Stimulated activated CD4-positive, alpha-beta T cell treated with anti-CD3 and anti-CD28 coated beads, Interleukin-15, amount 100 ng/mL, for 24 hours (primary cell): ENCODE results near the gene OGN.

Experiments
- DNase-seq: peaks from one replicate; pipeline ENCODE4 v3.0.0-alpha.2; 2020

Gene OGN

DNA sequence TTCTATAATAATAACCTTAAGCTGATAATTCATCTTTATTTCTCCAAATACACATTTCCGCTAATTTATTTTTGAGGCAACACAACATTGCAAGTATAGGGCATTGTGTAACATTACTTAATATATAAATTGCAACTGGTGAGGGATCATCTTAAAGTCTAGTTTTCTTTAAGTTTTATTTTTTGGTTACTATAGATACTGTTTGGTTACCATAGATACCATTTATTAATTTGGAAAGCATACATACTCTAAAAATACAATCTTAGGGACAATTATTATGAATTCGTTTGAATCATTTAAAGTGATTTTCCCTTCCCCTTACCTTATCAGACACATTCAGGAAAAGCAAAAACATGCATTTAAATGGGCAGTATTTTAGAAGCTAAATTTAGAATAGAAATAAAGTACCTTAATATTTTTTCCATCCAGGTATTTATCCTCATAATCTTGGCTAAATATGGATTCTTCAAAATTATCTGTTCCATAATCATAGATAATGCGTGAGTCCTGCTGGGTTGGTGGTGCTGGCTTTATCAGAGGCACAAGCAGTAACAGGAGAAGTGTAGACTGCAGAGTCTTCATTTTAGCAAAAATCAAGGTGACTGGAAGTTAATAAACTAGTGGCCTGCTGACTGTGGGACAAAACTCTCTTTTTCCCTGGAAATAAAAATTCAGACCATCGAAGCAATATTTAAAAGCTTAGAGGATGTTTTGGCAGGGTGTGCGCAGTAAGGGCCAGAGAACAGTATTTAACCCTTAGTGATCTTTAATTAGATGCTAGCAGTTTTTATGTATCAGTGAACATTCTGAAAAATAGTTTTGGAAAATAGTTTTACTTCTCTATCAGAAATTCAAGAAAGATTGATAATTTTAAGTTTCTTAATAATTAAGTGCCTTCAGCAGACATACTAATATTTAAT, 1.3 kb downstream of the OGN start:
- DNase-seq = no peak

DNA sequence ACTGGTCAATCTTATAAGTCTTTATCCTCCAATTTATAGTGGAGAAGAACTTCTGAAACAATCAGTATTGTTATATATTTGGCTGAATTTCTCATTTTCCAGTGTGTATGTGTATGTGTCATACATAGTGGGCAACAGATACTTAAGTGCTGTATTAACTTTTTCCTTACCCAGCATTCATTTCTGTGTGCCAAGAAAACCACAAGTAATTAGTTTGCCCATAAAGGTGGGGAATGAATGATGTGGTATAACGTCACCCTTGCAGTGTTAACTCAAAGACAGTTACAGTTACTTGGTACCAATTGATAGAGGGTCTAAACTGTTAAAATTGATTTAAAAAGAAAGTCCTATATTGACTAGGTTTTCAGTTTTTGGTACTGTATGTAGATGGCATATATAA, 2.0 kb downstream of the OGN start:
- DNase-seq = no peak

DNA sequence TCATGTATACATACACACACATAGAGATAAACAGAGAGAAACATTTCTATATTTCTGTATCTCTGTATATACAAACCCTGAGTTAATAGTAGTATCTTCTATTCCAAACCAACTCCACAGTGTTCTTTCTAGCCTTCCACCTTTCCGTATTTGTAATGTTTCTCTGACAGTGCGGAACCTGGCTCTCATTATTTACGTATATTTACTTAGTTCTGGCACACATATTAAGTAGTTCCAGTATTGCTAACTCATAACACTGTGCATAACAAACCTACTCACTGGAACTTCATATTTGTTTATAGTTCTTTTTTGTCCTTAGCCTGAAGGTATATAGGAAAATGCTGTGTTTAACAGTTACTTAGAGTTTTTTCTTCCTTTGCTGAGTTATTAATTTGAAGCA, 6.5 kb downstream of the OGN start:
- no peak for DNase-seq

DNA sequence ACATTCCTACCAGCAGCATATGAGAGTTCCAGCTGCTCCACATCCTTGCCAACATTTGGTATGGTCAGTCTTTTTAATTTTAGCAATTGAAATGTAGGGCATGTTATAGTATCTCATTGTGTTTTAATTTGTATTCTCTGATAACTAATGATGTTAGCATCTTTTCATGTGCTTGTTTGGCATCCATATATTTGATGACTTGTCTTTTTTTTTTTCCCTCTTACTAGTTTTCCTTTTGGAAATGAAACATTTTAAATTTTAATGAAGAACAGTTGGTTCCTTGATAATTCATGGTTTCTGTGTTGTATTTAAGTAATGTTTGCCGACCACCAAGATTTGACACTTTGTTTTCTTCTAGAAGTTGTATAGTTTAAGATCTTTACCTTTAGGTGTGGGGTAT, 8.8 kb downstream of the OGN start:
- DNase-seq = no peak

DNA sequence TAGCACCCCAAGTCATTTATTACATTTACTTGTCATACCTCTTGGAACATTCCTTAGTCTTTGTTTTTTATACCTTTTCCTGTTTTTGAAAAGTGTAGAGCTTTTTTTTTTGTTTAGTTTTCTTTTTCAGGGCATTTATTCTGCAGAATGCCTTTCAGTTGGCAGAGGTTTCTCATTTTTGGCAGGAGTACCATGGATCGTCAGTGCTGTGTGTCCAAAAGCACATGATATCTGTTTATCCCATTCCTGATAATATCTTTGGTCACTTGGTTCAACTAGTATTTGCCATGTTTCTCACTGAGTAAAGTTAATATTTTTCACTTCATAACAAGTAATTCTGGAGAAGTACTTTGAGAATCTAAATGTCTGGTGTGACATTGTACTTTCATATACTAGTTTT, 10.7 kb downstream of the OGN start:
- DNase-seq = no peak

DNA sequence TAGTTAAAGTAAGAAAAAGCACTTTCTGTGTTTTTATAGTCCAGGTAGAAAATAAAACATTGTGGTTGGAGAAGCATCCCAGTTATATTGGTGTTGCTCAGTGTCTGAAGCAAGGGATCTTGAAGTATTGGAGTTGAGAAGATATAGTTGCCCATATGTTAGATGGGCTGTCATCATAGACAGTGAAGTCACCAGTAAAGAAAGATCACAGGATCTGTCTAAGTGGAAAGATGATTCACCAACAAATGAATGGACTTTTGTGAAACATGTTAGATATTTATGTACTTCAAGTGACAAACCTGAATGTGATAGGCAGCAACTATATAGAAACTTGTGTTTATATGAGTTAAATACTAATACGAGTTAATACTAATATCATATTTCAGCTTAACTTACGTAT, 11.7 kb downstream of the OGN start:
- no peak for DNase-seq

DNA sequence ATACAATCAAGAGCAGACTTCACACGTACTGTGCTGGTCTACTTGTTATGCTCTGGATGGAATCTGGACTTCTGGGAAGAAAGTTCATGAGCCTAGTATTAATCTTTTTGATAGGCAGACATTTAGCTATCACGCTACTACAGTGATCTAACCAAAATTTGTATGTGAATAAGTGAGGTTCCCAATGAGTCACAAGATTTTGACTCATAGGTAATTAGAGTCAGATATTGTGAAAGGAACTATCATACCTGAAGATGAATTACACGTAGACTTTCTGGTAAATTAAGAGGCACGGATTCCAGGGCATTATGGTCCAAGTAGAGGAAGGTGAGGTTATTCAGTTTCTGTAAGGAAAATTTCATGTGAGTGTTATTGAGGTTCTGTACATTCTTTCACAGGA, 18.4 kb downstream of the OGN start:
- DNase-seq = no peak

DNA sequence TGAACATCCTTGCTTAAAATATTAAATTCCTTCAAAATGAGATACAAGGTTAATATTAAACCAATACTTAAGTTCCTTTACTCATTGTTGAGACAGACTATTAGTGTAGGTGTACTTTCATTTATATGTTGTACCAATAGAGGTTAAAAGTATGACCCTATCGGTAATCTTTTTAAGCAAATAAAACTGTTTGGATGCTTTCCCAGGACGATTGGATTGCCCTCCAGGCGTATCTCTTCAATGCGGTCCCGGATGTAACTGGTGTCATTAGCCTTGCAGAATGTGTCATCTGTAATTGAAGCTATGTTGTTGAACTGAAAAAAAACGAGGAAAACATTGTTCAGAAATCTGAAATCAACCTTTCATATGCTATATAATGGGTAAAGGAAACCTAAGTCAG, 18.9 kb downstream of the OGN start:
- no peak for DNase-seq

DNA sequence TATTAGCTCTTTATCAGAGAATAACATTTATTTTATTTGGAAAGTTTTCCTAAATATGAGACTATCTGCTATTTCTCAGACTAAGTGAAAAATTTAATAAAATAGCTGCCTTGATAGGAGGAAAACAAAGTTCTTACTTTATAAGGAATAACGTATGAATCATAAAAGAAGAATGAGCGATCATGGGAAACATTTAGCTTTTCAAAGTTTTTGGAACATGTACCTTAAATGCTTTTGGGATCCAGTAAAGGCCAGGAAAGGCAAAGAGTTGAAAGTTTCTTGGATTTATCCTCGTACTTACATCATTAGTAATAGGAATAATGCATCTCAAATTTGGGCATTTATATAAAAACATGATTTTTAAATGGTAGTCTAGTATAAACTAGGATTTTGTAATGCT, 19.4 kb downstream of the OGN start:
- no peak for DNase-seq

DNA sequence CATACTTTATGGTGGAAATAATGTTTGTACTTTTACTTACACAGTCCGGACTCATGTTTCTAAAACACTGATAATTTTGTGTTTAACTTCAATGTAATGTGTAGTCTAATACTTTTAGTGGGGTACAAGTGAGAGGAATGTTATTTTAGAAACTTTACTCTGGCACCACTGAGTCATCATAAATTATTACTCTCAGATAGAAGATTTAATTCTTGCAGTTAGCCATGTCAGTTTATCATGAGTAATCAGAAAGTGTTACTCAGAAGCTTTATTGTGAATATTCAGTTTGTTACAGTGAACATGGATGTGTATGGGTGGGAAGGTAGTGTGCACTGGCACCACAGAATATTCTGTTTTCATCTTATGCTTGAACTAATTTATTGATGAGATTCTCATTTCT, 20.0 kb downstream of the OGN start:
- no peak for DNase-seq

DNA sequence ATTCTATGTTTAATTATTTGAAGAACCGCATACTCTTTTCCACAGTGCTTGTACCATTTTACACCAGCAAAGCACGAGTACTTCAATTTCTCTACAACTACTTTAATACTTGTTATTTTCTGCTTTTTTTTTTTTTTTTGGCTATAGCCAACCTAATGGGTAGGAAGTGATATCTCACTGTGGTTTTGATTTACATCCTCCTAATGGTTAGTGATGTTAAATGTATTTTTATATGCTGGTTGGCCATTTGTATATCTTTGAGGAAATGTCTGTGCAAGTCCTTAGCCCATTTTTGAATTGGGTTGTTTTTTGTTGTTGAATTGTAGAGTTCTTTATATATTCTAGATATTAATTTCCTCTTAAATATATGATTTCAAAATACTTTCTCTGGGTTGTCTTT, 22.6 kb downstream of the OGN start:
- no peak for DNase-seq

DNA sequence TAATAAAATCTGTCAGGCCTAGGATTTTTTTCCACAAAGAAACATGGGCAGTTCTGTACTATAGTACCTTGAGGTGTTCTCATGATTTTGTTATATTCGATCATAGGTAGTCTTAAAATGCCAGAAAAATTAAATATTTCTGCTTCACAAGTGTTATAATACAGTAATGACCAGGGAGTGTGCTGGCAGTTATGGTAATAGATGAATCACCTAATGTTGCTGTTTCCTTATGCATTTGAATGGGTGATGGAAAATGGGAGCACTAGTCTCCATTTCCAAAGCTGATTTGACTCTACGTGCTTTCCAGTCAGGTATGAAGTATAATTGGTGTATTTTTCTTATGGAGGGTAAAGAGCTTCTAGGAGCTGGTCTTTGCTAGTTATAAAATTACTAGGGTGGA, 23.8 kb downstream of the OGN start:
- DNase-seq = no peak

DNA sequence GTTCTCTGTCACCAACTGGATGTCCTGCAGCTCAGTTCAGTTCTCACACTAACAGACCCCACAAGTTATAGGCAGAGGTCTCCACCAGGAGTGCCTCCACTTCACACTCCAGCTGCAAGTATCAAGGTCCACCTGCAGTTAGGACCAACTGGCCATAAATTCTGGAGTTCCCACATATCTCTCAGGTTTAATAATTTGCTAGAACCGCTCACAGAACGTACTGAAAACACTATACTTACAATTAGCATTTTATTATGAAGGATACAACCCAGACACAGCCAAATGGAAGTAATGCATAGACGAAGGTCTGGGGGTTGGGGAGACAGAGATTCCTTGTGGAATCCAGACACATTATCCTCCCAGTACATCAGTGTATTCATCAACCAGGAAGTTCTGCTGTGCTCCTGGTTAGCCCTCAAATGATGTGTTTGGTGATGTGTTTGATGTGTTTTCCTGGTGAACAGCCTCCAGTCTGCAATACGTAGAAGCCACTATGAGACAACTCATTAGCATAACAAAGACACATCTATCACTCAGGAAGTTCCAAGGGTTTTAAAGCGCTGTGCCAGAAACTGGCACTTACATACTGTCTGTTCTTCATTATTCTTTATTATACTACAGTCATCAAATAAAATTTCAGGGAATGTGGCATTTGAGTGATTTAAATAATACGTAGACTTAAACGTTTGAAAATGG, 25.4 kb downstream of the OGN start:
- DNase-seq = no peak

DNA sequence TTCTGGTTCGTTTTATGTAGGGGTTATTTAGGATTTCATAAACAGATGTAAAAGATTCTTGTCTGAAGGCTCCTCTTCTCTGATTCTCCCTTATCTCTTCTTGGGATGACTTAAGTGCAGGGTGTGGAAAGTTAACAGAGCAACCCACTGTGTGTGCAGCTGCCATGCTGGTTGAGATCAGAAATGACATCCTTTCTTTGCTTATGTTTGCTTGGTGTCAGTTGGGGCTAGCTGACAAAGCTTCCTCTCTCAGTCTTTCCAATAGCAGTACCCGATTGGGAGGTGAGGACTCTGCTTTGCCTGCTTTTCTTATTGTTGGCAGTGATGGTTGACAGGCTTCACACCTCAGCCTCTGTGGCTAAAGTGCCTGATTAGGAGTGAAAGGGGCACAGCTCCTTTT, 26.5 kb downstream of the OGN start:
- no peak for DNase-seq

DNA sequence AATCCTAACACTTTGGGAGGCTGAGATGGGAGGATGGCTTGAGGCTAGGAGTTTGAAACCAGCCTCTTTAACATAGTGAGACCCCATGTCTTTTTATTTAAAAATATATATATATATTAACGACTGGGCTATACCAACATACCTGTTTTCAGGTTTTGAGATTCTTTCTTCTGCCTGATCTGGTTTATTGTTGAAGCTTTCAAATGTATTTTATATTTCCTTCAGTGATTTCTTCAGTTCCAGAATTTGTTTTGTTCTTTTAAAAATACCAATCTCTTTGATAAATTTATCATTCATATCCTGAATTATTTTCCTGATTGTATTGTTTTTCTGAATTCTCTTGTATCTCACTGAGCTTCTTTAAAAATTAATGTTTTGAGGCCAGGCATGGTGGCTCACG, 31.2 kb downstream of the OGN start:
- no peak for DNase-seq

DNA sequence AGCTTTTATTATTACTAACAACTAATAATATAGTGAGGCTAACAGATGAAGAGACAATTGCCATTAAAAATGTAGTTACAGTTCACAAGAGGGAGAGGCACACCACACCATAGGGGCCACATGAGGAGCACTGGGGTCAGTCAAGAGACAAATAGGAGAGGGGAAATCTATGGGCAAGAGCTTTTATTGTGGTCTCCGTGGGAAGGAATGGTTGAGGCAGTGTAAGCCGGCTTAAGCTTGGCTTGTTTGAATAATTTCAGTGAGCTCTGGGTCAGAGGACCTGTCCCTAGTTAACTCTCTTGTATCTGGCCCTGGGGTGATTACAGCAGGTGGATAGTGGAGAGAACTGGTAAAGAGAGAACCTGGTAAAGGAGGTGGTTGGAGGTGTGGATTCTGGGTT, 35.3 kb downstream of the OGN start:
- DNase-seq = no peak

DNA sequence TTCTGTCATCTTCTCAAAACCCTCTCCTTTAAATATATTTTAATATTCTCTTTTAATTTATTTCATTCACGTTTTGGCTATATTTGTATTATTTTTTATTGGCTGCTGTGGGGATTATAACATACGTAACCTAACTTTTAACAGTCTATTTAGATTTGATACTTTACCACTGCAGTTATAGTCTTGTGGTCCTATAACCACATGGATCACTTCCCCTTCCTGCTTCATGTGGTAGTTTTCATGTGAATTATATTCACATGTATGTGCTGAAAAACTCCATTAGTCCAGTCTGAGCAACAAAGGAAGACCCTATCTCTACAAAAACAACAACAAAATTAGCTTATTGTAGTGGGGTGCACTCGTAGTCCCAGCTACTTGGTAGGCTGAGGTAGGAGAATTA, 44.3 kb downstream of the OGN start:
- DNase-seq = no peak

DNA sequence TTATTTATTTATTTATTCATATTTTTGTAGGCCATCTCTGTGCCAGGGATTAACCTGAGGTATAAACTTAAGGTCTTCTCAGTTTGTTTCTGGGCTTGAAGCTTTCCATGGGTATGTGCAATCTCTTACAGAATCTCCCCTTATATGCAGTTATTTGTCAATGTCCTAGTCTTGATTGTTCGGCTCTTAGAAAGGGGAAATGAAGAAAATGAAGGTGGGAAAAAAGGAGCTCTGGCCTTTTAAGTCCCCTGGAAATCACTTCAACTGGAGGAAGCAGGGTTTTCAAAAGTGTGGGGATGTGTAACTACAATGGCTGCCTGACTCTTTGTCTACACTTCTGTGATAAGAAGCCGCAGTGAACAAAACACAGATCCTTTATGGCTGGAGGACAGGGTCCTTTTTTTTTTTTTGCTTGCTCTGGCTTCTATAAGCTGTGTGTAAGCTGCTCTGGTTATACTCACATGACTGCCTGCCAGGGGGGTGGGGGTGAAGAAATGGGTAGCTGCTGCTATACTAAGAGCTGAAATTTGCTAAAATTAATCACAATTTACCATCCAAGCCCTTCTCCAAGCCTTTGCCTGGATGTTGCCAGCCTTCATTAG, 44.9 kb downstream of the OGN start:
- DNase-seq = no peak

DNA sequence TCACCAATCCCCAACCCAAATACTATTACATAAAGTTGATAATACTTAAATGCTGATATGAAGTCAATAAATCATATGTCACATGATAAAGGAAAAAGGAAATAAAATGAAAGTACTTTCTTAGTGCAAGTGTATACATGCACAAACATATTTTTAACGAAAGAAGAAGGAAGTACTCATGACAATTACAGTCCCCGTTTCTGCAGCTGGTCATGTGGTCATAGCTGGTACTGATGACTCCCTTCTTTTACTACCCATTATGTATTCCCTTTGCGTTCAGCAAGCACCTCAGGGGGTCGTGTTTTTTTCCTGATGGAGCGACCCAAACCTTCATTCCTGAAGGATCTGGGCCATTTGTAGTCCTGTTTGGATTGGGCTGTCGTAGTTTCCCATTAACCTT, 51.3 kb downstream of the OGN start:
- no peak for DNase-seq

DNA sequence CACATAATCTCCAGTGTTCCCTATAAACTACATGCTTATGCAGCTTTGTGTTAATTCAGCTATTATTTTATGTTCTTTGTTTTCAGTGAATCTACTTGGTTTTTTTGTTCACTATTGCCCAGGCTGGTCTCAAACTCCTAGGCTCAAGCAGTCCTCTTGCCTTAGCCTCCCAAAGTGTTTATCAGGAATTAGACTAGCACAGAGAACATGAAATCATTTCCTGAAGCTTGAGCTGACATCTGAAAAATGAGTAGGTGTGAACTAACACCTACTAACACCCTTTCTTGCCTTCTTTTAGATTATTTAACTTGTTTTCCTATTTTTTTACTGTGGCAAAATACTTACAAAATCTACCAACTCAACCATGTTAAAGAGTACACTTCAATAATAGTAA, 53.6 kb downstream of the OGN start:
- DNase-seq = no peak

DNA sequence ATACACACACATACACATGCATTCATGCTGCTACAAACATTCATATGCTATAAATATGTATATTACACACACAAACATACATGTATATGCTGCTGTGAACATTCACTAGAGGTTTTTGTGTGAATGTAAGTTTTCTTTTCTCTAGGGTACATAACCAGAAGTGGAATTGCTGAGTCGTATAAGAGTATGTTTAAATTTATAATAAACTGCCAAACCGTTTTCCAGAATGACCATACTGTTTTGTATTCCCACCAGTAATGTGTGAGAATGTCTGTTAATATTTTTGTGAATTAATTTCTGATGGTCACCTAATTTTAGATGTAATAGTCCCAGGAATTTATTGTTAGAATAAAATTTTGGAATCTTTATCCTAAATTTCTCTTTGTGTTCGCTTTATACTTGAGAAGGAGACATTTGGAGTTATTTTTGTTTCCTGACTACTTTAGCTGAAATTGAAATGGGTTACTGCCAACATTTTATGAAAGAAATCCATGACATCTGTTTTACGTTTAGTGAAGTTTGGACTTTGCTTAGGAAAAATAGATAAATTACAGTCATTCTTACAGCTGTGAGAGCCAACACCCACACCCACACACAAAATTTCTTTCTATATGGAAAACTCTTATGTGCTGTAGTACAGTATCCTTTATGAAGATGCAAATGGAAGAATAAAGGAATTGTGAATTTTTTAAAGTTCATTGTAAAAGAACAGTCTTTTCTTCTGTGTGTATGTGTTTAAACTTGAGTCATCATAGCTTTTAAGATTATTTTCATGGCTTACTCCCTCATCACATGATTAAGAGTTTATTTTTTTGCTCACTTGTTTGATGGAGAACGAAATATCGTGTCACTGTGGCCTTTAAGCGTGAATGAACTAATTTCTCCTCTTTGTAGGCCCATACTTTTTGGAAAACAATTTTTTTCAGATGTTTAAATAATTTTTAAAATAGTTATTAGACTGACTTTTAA, 54.3 kb downstream of the OGN start:
- DNase-seq = no peak

DNA sequence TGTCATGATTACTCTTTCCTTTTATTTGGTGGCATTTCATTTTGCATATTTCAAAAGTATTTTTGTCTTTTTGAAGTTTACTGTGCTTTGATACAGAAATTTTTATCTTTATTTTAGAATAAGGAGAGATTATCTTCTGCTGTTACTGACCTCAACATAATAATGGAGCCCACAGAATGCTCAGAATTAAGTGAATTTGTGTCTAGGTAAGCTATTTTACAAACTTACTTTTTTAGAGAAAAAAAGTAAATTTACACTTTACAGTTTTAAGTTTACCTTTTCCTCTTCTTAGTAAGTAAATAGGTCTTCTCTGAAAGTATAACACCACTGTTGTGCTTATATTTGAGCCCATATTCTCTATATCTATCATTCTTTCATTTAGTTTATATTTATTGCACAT, 58.8 kb downstream of the OGN start:
- DNase-seq = no peak
